Endothelial cell of umbilical vein (primary cell): ENCODE data around the gene ASCL4. TPM values are rescaled to one million over a fixed set of nuclear protein-coding genes. Genes with fewer than 3 reads are reported as not detected.

ENCODE experiments used
- BruUV-seq: library from RNA; stranded (reverse); fragments of 400-500 nt; replicated peaks from 2 replicates; lab custom pipeline; 2021; lab: Mats Ljungman, UMichigan
- CTCF ChIA-PET: fragments of 300-600, 350-600 bp; sonication (Branson Sonifier 250); formaldehyde crosslinking; loops from one replicate; lab custom pipeline; 2021; ENCODE audit warnings: antibody characterized with exemption, inconsistent platforms; lab: Charles Lee
- POLR2A ChIA-PET: fragments of 300-600, 350-600 bp; sonication (Branson Sonifier 250); formaldehyde crosslinking; loops from one replicate; lab custom pipeline; 2021; ENCODE audit warnings: antibody characterized with exemption, inconsistent platforms; lab: Charles Lee
- DNase-seq: peaks from one replicate; pipeline ENCODE4 v3.0.0-alpha.2; 2011; ENCODE audit warnings: low read depth, low spot score
- FAIRE-seq: peaks from 2 replicates; lab custom pipeline; 2011; peaks lifted over from hg19 to GRCh38; lab: Jason Lieb, UNC
- H2AFZ ChIP-seq: 2 replicates; pipeline ENCODE4 v1.6.0; 2012; ENCODE audit warnings: low read depth, low read length, control low read depth, inconsistent platforms
- H3K27ac ChIP-seq: 2 replicates; pipeline ENCODE4 v1.5.1; 2011; ENCODE audit warnings: low read depth, mild to moderate bottlenecking, control low read depth, low read length, moderate library complexity; ENCODE audit not compliant: insufficient read depth
- H3K27me3 ChIP-seq, 2 experiments: 2 replicates each; pipeline versions ENCODE4 v1.6.0 to v1.6.1; 2011; ENCODE audit warnings: low read length in 2 of 2, mixed read lengths in 1 of 2; ENCODE audit not compliant: control insufficient read depth in 2 of 2, insufficient read depth in 2 of 2
- H3K36me3 ChIP-seq, 2 experiments: 2 replicates in 1 of 2; 3 replicates in 1 of 2; pipeline ENCODE4 v1.5.1; 2011; ENCODE audit warnings: low read length in 2 of 2, mild to moderate bottlenecking in 1 of 2, moderate library complexity in 1 of 2; ENCODE audit not compliant: control insufficient read depth in 2 of 2, insufficient read depth in 2 of 2; ENCODE audit errors: extremely low read depth in 1 of 2
- H3K4me1 ChIP-seq: 3 replicates; pipeline ENCODE4 v1.5.1; 2011; ENCODE audit warnings: mild to moderate bottlenecking, low read length; ENCODE audit not compliant: control insufficient read depth, insufficient read depth; ENCODE audit errors: extremely low read depth
- H3K4me2 ChIP-seq: 2 replicates; pipeline ENCODE4 v1.6.1; 2011; ENCODE audit warnings: low read length, control low read depth, mixed read lengths; ENCODE audit not compliant: insufficient read depth
- H3K4me3 ChIP-seq, 3 experiments: fragments of 200-600 bp in 1 of 3; sonication (generic), shearing (Covaris generic) in 1 of 3; replicated peaks in 1 of 3; 2 replicates each; pipeline ENCODE4 v1.5.1; 2011 to 2016; ENCODE audit warnings: control low read depth in 3 of 3, low read length in 3 of 3, mild to moderate bottlenecking in 2 of 3, inconsistent platforms in 1 of 3, low read depth in 1 of 3, moderate library complexity in 1 of 3; ENCODE audit not compliant: insufficient read depth in 1 of 3
- H3K79me2 ChIP-seq: 2 replicates; pipeline ENCODE4 v1.6.0; 2012; ENCODE audit warnings: low read length, inconsistent platforms; ENCODE audit not compliant: control insufficient read depth, insufficient read depth
- H3K9ac ChIP-seq: replicated peaks from 2 replicates; pipeline ENCODE3; 2011; ENCODE audit warnings: low read length, control low read depth; ENCODE audit not compliant: insufficient read depth; ENCODE audit errors: extremely low read depth
- H3K9me1 ChIP-seq: replicated peaks from 3 replicates; pipeline ENCODE4 v1.6.0; 2011; ENCODE audit warnings: mild to moderate bottlenecking, low read length; ENCODE audit not compliant: control insufficient read depth, insufficient read depth; ENCODE audit errors: extremely low read depth
- H3K9me3 ChIP-seq: replicated peaks from 2 replicates; pipeline ENCODE4 v1.5.1; 2012; ENCODE audit warnings: low read length, inconsistent platforms; ENCODE audit not compliant: control insufficient read depth, insufficient read depth
- H4K20me1 ChIP-seq: replicated peaks from 2 replicates; pipeline ENCODE3; 2011; ENCODE audit warnings: mild to moderate bottlenecking, low read length; ENCODE audit not compliant: control insufficient read depth, insufficient read depth; ENCODE audit errors: extremely low read depth
- CTCF ChIP-seq, 2 donors: IDR thresholded peaks; 1 replicate in 1 of 2; 2 replicates in 1 of 2; pipeline ENCODE4 v1.5.1; 2011; ENCODE audit warnings: low read length in 2 of 2, mild to moderate bottlenecking in 2 of 2, moderate library complexity in 2 of 2, control low read depth in 1 of 2, inconsistent platforms in 1 of 2, low read depth in 1 of 2; ENCODE audit not compliant: insufficient read depth in 1 of 2; ENCODE audit errors: extremely low read depth in 1 of 2
- EZH2 ChIP-seq: IDR thresholded peaks from 2 replicates; pipeline ENCODE4 v1.6.1; 2012; ENCODE audit warnings: borderline replicate concordance, low read depth, mild to moderate bottlenecking, moderate library complexity, low read length, inconsistent platforms; ENCODE audit not compliant: severe bottlenecking
- FOS ChIP-seq: IDR thresholded peaks from 2 replicates; pipeline ENCODE4 v1.6.1; 2011; ENCODE audit warnings: mild to moderate bottlenecking, low read length, moderate library complexity, borderline replicate concordance; ENCODE audit not compliant: insufficient read depth
- GATA2 ChIP-seq: IDR thresholded peaks from 2 replicates; pipeline ENCODE4 v1.7.0; 2011; ENCODE audit warnings: low read depth, mild to moderate bottlenecking, moderate library complexity, mixed read lengths, low read length; ENCODE audit not compliant: insufficient read length, insufficient read depth
- JUN ChIP-seq: IDR thresholded peaks from 2 replicates; pipeline ENCODE4 v1.6.1; 2011; ENCODE audit warnings: borderline replicate concordance, low read depth; ENCODE audit not compliant: insufficient read length, insufficient read depth
- MAX ChIP-seq: IDR thresholded peaks from 2 replicates; pipeline ENCODE4 v1.6.1; 2011; ENCODE audit not compliant: insufficient read depth, insufficient read length
- MYC ChIP-seq: IDR thresholded peaks from one replicate; pipeline ENCODE4 v1.6.1; 2011; ENCODE audit warnings: mild to moderate bottlenecking, low read depth, low read length
- POLR2A ChIP-seq: IDR thresholded peaks from 2 replicates; pipeline ENCODE4 v1.6.1; 2012; ENCODE audit warnings: low read depth, mild to moderate bottlenecking, control low read depth, low read length
- POLR2AphosphoS5 ChIP-seq: IDR thresholded peaks from 2 replicates; pipeline ENCODE4 v1.6.1; 2012; ENCODE audit warnings: low read depth, mild to moderate bottlenecking, control low read depth, low read length, moderate library complexity; ENCODE audit not compliant: insufficient read depth
- dilution Hi-C: fragments of 300-500 bp; cut with MboI; formaldehyde crosslinking; loops from one replicate; pipeline ENCODE4 v1.15.0; 2019; ENCODE audit warnings: low sequenced_read_pairs; ENCODE audit not compliant: extremely low pct_ligation_motif_present
- intact Hi-C: fragments of 100-400 bp; cut with micrococcal nuclease; formaldehyde crosslinking; loops from one replicate; pipeline ENCODE4 v1.10.0; 2022
- polyA plus RNA-seq, 4 experiments: library from polyadenylated mRNA; depleted of rRNA in 3 of 4; stranded (reverse) in 3 of 4; unstranded in 1 of 4; fragments of >200 nt; gene quantifications; 2 replicates each; pipeline versions ENCODE4 v1.2.1 to v1.2.3, GENCODE V29; 2011 to 2012; ENCODE audit warnings: missing spikeins in 1 of 4
- total RNA-seq: library from RNA; stranded (reverse); gene quantifications from 2 replicates; pipeline ENCODE4 v1.2.3, GENCODE V29; 2021

ASCL4 gene
- total and polyA plus RNA-seq, 2 donors (not counting 3 experiments of a cell fraction or from before 2014, with no cell fraction given), result not detected

GRCh38 chr12:107788281-107788680 is 13.8 kb downstream of the ASCL4 start:
- Histone ChIP-seq H4K20me1 (no peaks in the 10 kb centered on the region), H3K36me3 (no peaks in the 10 kb centered on the region), H3K9me3 (no peaks in the 10 kb centered on the region), H3K9ac (no peak overlapping the region), H3K4me3 (no peak overlapping the region), H3K4me2 (no peak overlapping the region), H3K27me3 (no peaks in the 10 kb centered on the region), H3K4me1 (no peaks in the 10 kb centered on the region), H3K79me2 (no peaks in the 10 kb centered on the region), H3K27ac (no peak overlapping the region), H2AFZ (no peak overlapping the region), H3K9me1 (no peaks in the 10 kb centered on the region)
- dilution Hi-C loops, result no loop called here
- intact Hi-C loops, result no loop called here
- FAIRE-seq, result no peak
- no peak for DNase-seq
- ChIA-PET CTCF (no interaction called here), POLR2A (no interaction called here)
- TF ChIP-seq MAX (no peak), JUN (no peak), GATA2 (no peak), EZH2 (no peak), FOS (no peak), POLR2AphosphoS5 (no peak), MYC (no peak), CTCF (IDR thresholded peaks at IDR 0.05; ENCODE audit: extremely low read depth in 1 of 2, insufficient read depth in 1 of 2, low read depth in 1 of 2, low read length in 2 of 2) (no peak), POLR2A (no peak)
- BruUV-seq, result no TSS peak
